B cell (primary cell): Measurements from ENCODE around the gene ZNF581. TPM values are rescaled to one million over a fixed set of nuclear protein-coding genes. Genes with fewer than 3 reads are reported as not detected.

Experiments
- ATAC-seq: fragments of 200-7000 bp; cut with Tn5 transposase; one replicate; pipeline ENCODE4 v1.10.0; 2021; ENCODE audit warnings: low read depth, mild to moderate bottlenecking, moderate number of reproducible peaks, moderate library complexity
- CTCF ChIA-PET: fragments of 350-600 bp; sonication (Branson Sonifier 250); formaldehyde crosslinking; loops from one replicate; lab custom pipeline; 2021; ENCODE audit warnings: antibody characterized with exemption, inconsistent platforms; lab: Charles Lee
- POLR2A ChIA-PET: fragments of 350-600 bp; sonication (Branson Sonifier 250); formaldehyde crosslinking; loops from one replicate; lab custom pipeline; 2021; ENCODE audit warnings: antibody characterized with exemption; lab: Charles Lee
- DNase-seq: peaks from one replicate; pipeline ENCODE4 v3.0.0; 2013
- H2AFZ ChIP-seq: 2 replicates; pipeline ENCODE4 v1.6.1; 2012; ENCODE audit warnings: mild to moderate bottlenecking, low read depth, low read length; ENCODE audit not compliant: insufficient read depth, poor library complexity, severe bottlenecking
- H3K27ac ChIP-seq, 2 donors: 1 replicate in 1 of 2; 2 replicates in 1 of 2; pipeline ENCODE4 v1.5.1; 2012 to 2013; ENCODE audit warnings: low read length in 2 of 2, mild to moderate bottlenecking in 2 of 2, moderate library complexity in 1 of 2
- H3K27me3 ChIP-seq, 4 experiments: fragments of 200-600 bp in 1 of 4; sonication (generic) in 1 of 4; replicated peaks in 1 of 4; 1 replicate in 2 of 4; 2 replicates in 2 of 4; pipeline versions ENCODE4 v1.6.1 to v1.7.0; 2013 to 2016; ENCODE audit warnings: low read length in 3 of 4, mild to moderate bottlenecking in 2 of 4, mixed read lengths in 1 of 4, moderate library complexity in 1 of 4; ENCODE audit not compliant: insufficient read depth in 4 of 4, control insufficient read depth in 3 of 4; ENCODE audit errors: control extremely low read depth in 1 of 4
- H3K36me3 ChIP-seq, 2 experiments: replicated peaks in 1 of 2; 1 replicate in 1 of 2; 2 replicates in 1 of 2; pipeline versions ENCODE4 v1.6.1 to v1.7.1; 2013; ENCODE audit warnings: low read length in 1 of 2; ENCODE audit not compliant: insufficient read depth in 2 of 2, control insufficient read depth in 1 of 2; ENCODE audit errors: control extremely low read depth in 1 of 2, extremely low read depth in 1 of 2
- H3K4me1 ChIP-seq, 2 donors: fragments of 200-600 bp in 1 of 2; sonication (generic) in 1 of 2; 1 replicate in 1 of 2; 2 replicates in 1 of 2; pipeline versions ENCODE4 v1.5.1 to v1.6.1; 2013 to 2017; ENCODE audit warnings: low read length in 2 of 2; ENCODE audit not compliant: control insufficient read depth in 2 of 2, insufficient read depth in 2 of 2
- H3K4me2 ChIP-seq: replicated peaks from 2 replicates; pipeline ENCODE3; 2012; ENCODE audit warnings: mild to moderate bottlenecking, low read depth, low read length; ENCODE audit not compliant: poor library complexity, severe bottlenecking
- H3K4me3 ChIP-seq, 5 experiments: fragments of 200-600 bp in 1 of 5; sonication (generic) in 1 of 5; 1 replicate in 3 of 5; 2 replicates in 2 of 5; pipeline versions ENCODE4 v1.5.1 to v1.7.0; 2011 to 2016; ENCODE audit warnings: low read length in 4 of 5, mild to moderate bottlenecking in 4 of 5, low read depth in 2 of 5, control low read depth in 1 of 5, moderate library complexity in 1 of 5; ENCODE audit not compliant: insufficient read depth in 1 of 5; ENCODE audit errors: control extremely low read depth in 1 of 5, extremely low read depth in 1 of 5
- H3K79me2 ChIP-seq: fragments of 200-600 bp; sonication (generic); one replicate; pipeline ENCODE4 v1.6.0; 2016; ENCODE audit warnings: low read length; ENCODE audit not compliant: control insufficient read depth, insufficient read depth
- H3K9ac ChIP-seq: fragments of 200-600 bp; sonication (generic); 2 replicates; pipeline ENCODE4 v1.6.1; 2017; ENCODE audit warnings: mild to moderate bottlenecking, low read length, moderate library complexity
- H3K9me3 ChIP-seq, 3 donors: one replicate each; pipeline versions ENCODE4 v1.6.1 to v1.7.1; 2013; ENCODE audit warnings: low read length in 2 of 3; ENCODE audit not compliant: control insufficient read depth in 2 of 3, insufficient read depth in 1 of 3; ENCODE audit errors: control extremely low read depth in 1 of 3
- H4K20me1 ChIP-seq: 2 replicates; pipeline ENCODE4 v1.6.0; 2012; ENCODE audit warnings: mild to moderate bottlenecking, low read length; ENCODE audit not compliant: insufficient read depth, control insufficient read depth, poor library complexity, severe bottlenecking
- H3K27ac Mint-ChIP-seq: one replicate; pipeline ENCODE4 v1.8.0; 2021; ENCODE audit warnings: mixed read lengths
- H3K27me3 Mint-ChIP-seq: one replicate; pipeline ENCODE4 v1.8.0; 2021; ENCODE audit warnings: mixed read lengths
- H3K4me1 Mint-ChIP-seq: one replicate; pipeline ENCODE4 v1.8.0; 2021; ENCODE audit warnings: mixed read lengths
- H3K4me3 Mint-ChIP-seq: one replicate; pipeline ENCODE4 v1.8.0; 2021; ENCODE audit warnings: mixed read lengths
- H3K9me3 Mint-ChIP-seq: one replicate; pipeline ENCODE4 v1.8.0; 2022; ENCODE audit warnings: mixed read lengths; ENCODE audit not compliant: insufficient read depth
- CTCF ChIP-seq: fragments of 200-600 bp; IDR thresholded peaks from one replicate; pipeline ENCODE4 v1.8.0; 2022; ENCODE audit warnings: antibody characterized with exemption, mild to moderate bottlenecking
- EZH2 ChIP-seq: IDR thresholded peaks from 2 replicates; pipeline ENCODE4 v1.6.1; 2012; ENCODE audit warnings: borderline replicate concordance, low read depth, mild to moderate bottlenecking, moderate library complexity, low read length; ENCODE audit not compliant: insufficient read depth, poor library complexity, severe bottlenecking
- WGBS: methylation state at CpG from one replicate; pipeline ENCODE4 v1.1.5; 2013; ENCODE audit warnings: missing lambda C conversion rate; ENCODE audit not compliant: insufficient coverage; 5-methylcytosine and 5-hydroxymethylcytosine counted together
- intact Hi-C: fragments of 100-400 bp; cut with micrococcal nuclease; formaldehyde crosslinking; loops from one replicate; pipeline ENCODE4 v1.10.0; 2022
- polyA plus RNA-seq: library from polyadenylated mRNA; depleted of rRNA; stranded (reverse); fragments of >200 nt; gene quantifications from 2 replicates; pipeline ENCODE4 v1.2.3, GENCODE V29; 2012
- total RNA-seq, 2 donors: library from RNA; stranded (reverse); fragments of 120-200 nt in 1 of 2; gene quantifications; 1 replicate in 1 of 2; 2 replicates in 1 of 2; pipeline versions ENCODE4 v1.2.3 to v1.2.4, GENCODE V29; 2013 to 2022

The ZNF581 gene
- total and polyA plus RNA-seq, 2 donors (not counting 1 experiment from before 2014, with no cell fraction given): 48.2 to 51.3 TPM

DNA sequence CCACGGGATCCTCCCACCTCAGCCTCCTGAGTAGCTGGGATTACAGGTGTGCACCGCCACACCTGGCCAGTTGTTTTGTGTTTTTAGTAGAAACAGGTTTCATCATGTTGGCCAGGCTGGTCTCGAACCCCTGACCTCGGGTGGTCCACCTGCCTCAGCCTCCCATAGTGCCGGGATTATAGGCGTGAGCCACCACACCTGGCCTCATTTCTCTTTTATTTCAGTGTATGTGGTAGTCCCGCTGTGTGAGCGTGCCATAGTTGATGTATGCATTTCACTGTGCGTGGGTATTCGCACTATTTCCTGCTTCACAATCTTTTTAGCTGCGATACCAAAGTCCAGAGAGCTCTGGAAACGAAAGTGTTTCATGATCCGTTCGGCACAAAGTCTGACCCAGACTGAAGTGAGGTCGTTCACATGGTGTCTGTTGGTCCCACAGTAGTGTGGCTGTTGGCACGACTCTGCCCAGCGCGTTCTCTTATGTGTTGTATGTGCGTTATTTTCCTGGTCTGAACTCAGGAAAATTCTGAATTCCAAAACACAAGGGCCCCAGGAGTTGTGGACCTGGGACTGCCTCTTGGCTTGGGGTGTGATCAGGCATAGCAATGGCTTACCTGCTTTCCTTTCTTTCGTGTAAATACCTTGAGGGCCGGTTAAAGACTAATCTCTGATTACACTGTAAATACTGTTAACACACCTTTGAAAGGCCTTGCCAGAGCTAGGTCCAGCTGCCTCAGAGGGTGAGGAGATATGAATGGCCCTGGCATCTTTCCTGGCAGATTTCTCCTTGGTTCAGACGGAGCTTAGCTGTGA, 40.2 kb downstream of the ZNF581 start:
- no peak overlapping the region for H2AFZ ChIP-seq
- no peak overlapping the region for H3K27ac Mint-ChIP-seq
- ChIA-PET CTCF (no interaction called here), POLR2A (no interaction called here)
- H3K4me3 ChIP-seq: no peak overlapping the region
- DNase-seq (no peak), ATAC-seq (no peak)
- peaks cover 0 to 85% of the 10 kb centered on the region in 2 experiments for H3K36me3 ChIP-seq
- no peaks in the 10 kb centered on the region for H3K9me3 Mint-ChIP-seq
- H3K27ac ChIP-seq: no peak overlapping the region
- H3K4me2 ChIP-seq: no peak overlapping the region
- peaks cover 89% of the 10 kb centered on the region for H4K20me1 ChIP-seq
- H3K79me2 ChIP-seq: peaks cover 94% of the 10 kb centered on the region
- no peaks in the 10 kb centered on the region for H3K27me3 Mint-ChIP-seq
- H3K9ac ChIP-seq: no peak overlapping the region
- no peaks in the 10 kb centered on the region for H3K27me3 ChIP-seq
- H3K4me1 Mint-ChIP-seq: peaks cover 55% of the 10 kb centered on the region
- intact Hi-C loops: no loop called here
- H3K4me3 Mint-ChIP-seq: no peak overlapping the region
- WGBS: 96% methylated on average over 15 of the region's 22 CpGs
- TF ChIP-seq EZH2: no peak
- no peak for TF ChIP-seq CTCF
- H3K4me1 ChIP-seq: peaks cover 29 to 58% of the 10 kb centered on the region in 2 donors
- peaks cover 0 to 2% (median 0%) of the 10 kb centered on the region in 3 donors for H3K9me3 ChIP-seq

DNA sequence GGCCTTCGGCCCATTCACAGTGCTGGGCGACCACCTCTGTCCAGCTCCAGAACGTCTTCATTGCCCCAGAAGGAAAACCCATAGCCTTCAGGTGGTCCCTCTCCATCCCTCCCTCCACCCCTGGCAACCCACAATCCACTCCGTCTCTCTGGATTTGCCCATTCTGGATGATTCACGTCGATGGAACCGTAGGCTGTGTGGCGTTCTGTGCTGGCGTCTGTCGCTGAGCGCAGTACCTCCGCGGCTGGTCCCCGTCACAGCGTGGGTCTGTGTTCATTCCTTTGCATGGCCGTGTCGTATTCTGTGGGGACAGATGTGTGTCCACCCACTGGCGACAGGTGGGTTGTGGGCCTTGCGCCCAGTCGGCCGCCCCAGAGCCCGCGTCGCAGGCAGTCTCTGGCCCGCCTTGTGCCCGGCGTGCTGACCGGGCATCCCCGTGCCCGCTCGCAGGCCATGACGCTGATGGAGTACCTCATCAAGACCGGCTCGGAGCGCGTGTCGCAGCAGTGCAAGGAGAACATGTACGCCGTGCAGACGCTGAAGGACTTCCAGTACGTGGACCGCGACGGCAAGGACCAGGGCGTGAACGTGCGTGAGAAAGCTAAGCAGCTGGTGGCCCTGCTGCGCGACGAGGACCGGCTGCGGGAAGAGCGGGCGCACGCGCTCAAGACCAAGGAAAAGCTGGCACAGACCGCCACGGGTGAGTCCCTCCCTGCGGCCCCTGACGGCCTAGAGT, 41.7 kb downstream of the ZNF581 start:
- ChIA-PET POLR2A (no interaction called here), CTCF (no interaction called here)
- H3K4me2 ChIP-seq: no peak overlapping the region
- no peak for ATAC-seq
- no peak overlapping the region for H3K4me3 ChIP-seq
- peaks cover 89% of the 10 kb centered on the region for H4K20me1 ChIP-seq
- TF ChIP-seq CTCF (no peak), EZH2 (no peak)
- H3K9ac ChIP-seq: no peak overlapping the region
- H3K4me3 Mint-ChIP-seq: no peak overlapping the region
- WGBS: 98% methylated on average over 60 of the region's 60 CpGs
- no peak overlapping the region for H2AFZ ChIP-seq
- H3K27ac ChIP-seq: no peak overlapping the region
- H3K27me3 ChIP-seq: no peaks in the 10 kb centered on the region
- intact Hi-C loops: no loop called here
- H3K4me1 Mint-ChIP-seq: peaks cover 49% of the 10 kb centered on the region
- peaks cover 92% of the 10 kb centered on the region for H3K79me2 ChIP-seq
- DNase-seq: no peak
- H3K27ac Mint-ChIP-seq: no peak overlapping the region
- peaks cover 0 to 85% of the 10 kb centered on the region in 2 experiments for H3K36me3 ChIP-seq
- H3K9me3 ChIP-seq: peaks cover 0 to 2% (median 0%) of the 10 kb centered on the region in 3 donors
- no peaks in the 10 kb centered on the region for H3K27me3 Mint-ChIP-seq
- peaks cover 14 to 47% of the 10 kb centered on the region in 2 donors for H3K4me1 ChIP-seq
- no peaks in the 10 kb centered on the region for H3K9me3 Mint-ChIP-seq
